HG03025 (cell line): ENCODE data around the gene CMTR1.

Experiments
- ATAC-seq: cut with Tn5 transposase; IDR thresholded peaks from one replicate; pipeline ENCODE4 v1.9.1; 2021; ENCODE audit warnings: mild to moderate bottlenecking, moderate library complexity; ENCODE audit not compliant: unreplicated experiment, low FRiP score

Gene CMTR1

GRCh38 chr6:37474316-37474715 is 41.3 kb downstream of the CMTR1 start:
- ATAC-seq: no peak

- ATAC-seq: no peak
These were observed 44.2 kb downstream of the CMTR1 start for GRCh38 chr6:37477191-37477590.

- no peak for ATAC-seq
These were observed 44.8 kb downstream of the CMTR1 start for GRCh38 chr6:37477656-37478435.

GRCh38 chr6:37478827-37479226 is 45.8 kb downstream of the CMTR1 start:
- ATAC-seq: no peak

GRCh38 chr6:37479266-37479854 is 46.3 kb downstream of the CMTR1 start:
- no peak for ATAC-seq

- ATAC-seq: no peak
These were observed 47.2 kb downstream of the CMTR1 start for GRCh38 chr6:37480118-37480736.

GRCh38 chr6:37480951-37481534 is 48.0 kb downstream of the CMTR1 start:
- ATAC-seq: no peak

- ATAC-seq: no peak
These were observed 48.9 kb downstream of the CMTR1 start for GRCh38 chr6:37481711-37482605.

GRCh38 chr6:37482606-37483251 is 49.7 kb downstream of the CMTR1 start:
- ATAC-seq: no peak

GRCh38 chr6:37483252-37483901 is 50.4 kb downstream of the CMTR1 start:
- ATAC-seq: no peak

GRCh38 chr6:37483917-37484785 is 51.1 kb downstream of the CMTR1 start:
- no peak for ATAC-seq

- no peak for ATAC-seq
These were observed 51.8 kb downstream of the CMTR1 start for GRCh38 chr6:37484786-37485170.

GRCh38 chr6:37485291-37485702 is 52.3 kb downstream of the CMTR1 start:
- no peak for ATAC-seq

GRCh38 chr6:37486121-37486839 is 53.3 kb downstream of the CMTR1 start:
- no peak for ATAC-seq

- no peak for ATAC-seq
These were observed 54.8 kb downstream of the CMTR1 start for GRCh38 chr6:37487591-37488380.

GRCh38 chr6:37488476-37488875 is 55.5 kb downstream of the CMTR1 start:
- ATAC-seq: no peak

- ATAC-seq: no peak
These were observed 56.8 kb downstream of the CMTR1 start for GRCh38 chr6:37489697-37490336.
